Spleen (tissue), 3 donors: Measurements from ENCODE around the gene HOXD4.

Experiments
- POLR2A ChIP-seq, 3 donors: fragments of 450-650 bp; IDR thresholded peaks; one replicate each; pipeline ENCODE4 v1.5.1; 2017; ENCODE audit warnings: antibody characterized with exemption in 3 of 3, mild to moderate bottlenecking in 1 of 3
- POLR2AphosphoS5 ChIP-seq, 3 donors: sonication (generic); formaldehyde crosslinking; IDR thresholded peaks; one replicate each; pipeline ENCODE4 v1.5.1; 2017; ENCODE audit warnings: antibody characterized with exemption in 3 of 3

DNA sequence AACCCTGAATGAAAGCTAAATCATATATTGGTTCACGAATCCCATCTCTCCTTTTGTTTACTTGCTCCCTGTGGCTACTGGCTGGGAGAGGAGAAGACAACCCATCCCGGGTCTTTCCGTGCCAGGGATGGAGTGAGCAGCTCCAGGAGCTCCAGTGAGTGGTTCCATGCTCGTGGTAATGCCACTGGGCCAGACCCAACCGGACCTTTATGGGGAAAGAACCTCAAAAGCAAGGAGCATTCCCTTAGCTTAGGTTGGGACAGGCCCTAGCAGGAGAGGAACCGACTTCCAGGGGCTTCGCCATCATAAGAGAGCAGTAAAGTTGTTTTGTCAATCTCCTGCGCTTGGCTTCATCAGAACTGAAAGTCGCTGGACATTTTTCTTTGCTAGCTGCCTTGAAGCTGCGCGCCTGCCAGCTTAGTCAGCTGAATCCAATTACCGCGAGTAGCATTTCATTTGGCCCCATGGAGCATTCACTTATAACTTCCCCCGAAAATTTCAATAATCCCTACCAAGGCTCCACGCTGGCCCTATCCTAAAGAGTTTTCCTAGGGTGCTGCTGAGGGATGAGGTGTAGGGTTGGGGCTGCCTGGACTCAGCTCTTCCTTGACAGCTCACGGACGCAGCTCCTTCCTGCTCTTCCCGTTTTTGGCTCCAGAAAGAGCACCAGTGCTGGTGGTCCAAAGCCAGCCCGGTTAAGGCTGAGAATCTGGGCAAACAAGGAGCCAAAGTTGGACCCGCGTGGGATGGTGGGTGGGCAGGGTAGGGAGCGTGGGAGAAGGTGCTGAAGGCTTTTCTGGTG lies 10.7 kb downstream of the HOXD4 start:
- TF ChIP-seq POLR2A (IDR thresholded peaks at IDR 0.05) (no peak), POLR2AphosphoS5 (IDR thresholded peaks at IDR 0.05) (no peak)
